HG02973 (cell line): ENCODE measurements around the gene ADGRE3.

ENCODE experiments used
- ATAC-seq: cut with Tn5 transposase; IDR thresholded peaks from one replicate; pipeline ENCODE4 v1.9.1; 2021; ENCODE audit warnings: moderate library complexity; ENCODE audit not compliant: unreplicated experiment

The ADGRE3 gene, protein sequence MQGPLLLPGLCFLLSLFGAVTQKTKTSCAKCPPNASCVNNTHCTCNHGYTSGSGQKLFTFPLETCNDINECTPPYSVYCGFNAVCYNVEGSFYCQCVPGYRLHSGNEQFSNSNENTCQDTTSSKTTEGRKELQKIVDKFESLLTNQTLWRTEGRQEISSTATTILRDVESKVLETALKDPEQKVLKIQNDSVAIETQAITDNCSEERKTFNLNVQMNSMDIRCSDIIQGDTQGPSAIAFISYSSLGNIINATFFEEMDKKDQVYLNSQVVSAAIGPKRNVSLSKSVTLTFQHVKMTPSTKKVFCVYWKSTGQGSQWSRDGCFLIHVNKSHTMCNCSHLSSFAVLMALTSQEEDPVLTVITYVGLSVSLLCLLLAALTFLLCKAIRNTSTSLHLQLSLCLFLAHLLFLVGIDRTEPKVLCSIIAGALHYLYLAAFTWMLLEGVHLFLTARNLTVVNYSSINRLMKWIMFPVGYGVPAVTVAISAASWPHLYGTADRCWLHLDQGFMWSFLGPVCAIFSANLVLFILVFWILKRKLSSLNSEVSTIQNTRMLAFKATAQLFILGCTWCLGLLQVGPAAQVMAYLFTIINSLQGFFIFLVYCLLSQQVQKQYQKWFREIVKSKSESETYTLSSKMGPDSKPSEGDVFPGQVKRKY

DNA sequence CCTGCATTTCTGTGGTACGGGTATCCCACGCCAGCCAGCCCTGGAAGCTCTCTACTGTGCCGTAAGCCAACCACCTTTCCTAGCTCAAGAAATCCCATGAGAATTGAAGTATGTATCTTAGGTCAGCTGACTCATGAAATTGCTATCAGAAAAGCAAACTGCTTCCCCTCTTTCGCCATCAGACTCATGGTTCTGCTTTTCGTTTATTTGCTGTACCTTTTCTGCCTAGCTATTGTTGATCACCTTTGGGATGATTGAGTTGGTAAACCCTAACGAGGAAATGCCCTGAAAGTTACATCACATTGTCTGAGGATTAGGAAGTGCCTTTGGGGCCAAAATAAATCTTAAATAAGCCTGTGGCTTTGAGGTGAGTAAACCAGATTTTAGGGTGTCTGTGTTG, at the start of gene ADGRE3:
TSS of gene ADGRE3 (minus strand) at position 81 of the 400 bp plus-strand sequence. CDS start at position 7, 74 bp downstream.
- no peak for ATAC-seq

DNA sequence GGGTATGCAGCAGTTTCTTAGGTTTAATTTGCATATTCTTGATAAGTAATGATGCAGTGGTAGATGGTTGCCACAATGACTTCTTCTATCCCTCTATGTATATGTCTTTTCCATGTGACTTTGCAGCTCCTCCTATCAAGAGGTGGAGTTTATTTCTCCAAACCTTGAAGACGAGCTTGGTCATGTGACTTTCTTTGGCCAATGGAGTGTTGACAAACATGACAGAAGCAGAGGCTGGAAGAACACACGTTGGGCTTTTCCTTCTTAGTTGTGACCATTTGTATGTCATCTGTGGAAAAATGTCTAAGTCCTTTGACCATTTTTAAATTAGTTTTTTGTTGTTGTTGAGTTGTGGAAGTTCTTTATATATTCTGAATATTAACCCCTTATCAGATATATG, 47.5 kb upstream of the ADGRE3 start:
- ATAC-seq: no peak

DNA sequence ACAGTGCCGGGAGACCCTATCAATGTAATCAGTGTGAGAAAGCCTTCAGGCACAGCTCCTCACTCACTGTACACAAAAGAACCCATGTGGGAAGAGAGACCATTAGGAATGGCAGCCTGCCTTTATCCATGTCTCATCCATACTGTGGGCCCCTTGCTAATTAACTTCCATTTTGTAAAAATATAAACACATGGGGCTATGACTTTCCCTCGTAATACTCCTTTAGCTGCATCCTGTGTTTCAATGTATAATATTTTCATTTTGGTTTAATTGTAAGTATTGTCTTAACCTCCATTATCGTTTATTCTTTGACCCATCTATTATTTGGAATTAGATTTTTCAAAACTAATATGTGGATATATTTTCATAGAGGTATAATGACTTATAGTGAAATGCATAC, 44.5 kb upstream of the ADGRE3 start:
- no peak for ATAC-seq

DNA sequence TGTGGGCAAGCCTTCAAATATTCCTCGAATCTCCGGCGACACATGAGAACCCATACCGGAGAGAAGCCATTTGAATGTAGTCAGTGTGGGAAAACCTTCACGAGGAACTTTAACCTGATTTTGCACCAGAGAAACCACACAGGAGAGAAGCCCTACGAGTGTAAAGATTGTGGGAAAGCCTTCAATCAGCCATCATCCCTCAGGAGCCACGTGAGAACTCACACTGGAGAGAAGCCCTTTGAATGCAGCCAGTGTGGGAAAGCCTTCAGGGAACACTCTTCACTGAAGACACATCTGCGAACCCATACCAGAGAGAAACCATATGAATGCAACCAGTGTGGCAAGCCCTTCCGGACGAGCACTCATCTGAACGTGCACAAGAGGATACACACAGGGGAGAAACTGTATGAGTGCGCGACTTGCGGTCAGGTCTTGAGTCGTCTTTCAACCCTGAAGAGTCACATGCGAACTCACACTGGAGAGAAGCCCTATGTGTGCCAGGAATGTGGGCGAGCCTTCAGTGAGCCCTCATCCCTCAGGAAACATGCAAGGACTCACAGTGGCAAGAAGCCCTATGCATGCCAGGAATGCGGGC, 44.0 kb upstream of the ADGRE3 start:
- ATAC-seq: no peak

DNA sequence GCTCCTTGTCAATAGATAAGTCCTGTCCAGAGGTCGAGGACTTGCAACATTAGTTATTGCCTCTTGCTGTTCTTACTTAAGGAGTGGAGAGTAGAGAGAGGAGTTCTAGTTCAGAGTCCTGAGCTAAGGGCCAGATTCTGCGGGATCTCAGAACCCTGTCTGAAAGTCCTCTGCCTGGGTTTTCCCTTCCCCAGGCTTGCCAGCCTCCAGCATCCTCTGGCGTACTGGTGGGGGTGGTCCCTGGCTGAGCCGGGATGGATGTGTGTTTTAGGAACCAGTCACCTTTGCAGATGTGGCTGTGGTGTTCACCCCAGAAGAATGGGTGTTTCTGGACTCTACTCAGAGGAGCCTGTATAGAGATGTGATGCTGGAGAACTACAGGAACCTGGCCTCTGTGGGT, 41.2 kb upstream of the ADGRE3 start:
- ATAC-seq: no peak

DNA sequence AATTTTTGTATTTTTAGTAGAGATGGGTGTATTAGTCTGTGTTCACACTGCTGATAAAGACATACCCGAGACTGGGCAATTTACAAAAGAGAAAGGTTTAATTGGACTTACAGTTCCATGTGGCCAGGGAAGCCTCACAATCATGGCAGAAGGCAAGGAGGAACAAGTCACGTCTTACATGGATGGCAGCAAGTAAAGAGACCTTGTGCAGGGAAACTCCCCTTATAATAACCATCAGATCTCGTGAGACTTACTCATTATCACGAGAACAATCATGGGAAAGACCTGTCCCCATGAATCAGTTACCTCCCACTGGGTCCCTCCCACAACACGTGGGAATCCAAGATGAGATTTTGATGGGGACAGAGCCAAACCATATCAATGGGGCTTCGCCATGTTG, 29.8 kb upstream of the ADGRE3 start:
- ATAC-seq: no peak

DNA sequence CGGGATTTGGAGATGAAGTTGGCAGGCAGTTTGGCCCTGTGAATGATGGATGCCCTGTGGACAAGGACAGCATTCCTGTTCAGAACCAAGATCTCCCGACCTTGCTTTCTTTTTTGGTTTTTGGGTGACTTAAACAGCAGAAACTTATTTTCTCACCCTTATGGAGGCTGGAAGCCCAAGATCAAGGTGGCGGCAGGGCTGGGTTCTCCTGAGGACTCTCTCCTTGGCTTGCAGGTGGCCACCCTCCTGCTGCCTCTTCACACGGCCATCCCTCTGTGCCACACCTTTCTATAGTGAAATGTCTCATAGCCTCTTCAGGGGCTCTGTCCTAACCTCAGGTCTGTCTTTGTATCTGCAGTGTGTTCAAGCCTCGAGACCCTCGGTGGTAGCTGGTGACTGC, 29.2 kb upstream of the ADGRE3 start:
- no peak for ATAC-seq

DNA sequence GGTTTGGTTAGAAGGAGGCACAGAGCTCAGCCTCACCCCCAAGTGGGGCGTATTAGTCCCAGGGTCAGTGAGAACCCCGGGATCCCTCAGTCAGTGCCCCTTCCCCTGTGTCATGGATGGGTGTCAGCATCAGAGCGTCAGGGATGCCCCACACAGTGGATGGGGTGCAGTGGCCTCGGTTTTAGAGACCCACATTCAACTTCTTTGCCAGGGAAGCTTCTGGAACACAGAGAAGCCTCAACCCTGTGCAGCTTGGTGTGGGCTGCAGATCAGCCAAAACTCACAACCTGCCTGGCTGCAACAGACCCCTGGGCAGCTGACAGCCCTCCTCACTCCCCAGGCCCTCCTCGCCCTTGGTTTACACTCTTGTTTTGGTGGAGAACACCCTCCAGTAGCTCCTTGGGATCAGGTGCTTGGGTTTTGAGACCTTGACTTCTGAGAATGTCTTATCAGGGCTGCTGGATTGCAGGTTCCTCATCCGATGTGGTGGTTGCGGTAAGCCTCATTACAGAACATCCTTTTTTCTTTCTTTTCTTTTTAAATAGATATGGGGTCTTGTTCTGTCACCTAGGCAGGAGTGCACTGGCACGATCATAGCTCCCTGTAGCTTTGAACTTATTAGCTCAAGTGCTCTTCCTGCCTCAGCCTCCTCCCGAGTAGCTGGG, 26.2 kb upstream of the ADGRE3 start:
- ATAC-seq: no peak

DNA sequence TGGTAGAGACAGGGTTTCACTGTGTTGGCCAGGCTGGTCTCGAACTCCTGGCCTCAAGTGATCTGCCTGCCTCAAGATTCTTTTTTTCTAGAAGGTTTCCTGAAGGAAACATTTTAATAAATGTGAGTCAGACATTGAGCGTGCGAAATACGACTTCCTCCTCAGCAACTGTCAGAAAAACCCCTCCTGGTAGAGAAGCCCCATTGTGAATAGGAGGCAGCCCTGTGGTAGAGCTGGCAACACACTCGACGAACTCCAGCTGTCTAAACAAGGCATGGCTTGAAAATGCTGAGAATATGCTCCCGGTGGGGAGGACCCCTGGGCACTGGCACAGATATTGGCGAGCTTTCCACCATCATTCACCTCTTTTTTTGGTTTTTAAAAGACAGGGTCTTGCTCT, 25.0 kb upstream of the ADGRE3 start:
- no peak for ATAC-seq

DNA sequence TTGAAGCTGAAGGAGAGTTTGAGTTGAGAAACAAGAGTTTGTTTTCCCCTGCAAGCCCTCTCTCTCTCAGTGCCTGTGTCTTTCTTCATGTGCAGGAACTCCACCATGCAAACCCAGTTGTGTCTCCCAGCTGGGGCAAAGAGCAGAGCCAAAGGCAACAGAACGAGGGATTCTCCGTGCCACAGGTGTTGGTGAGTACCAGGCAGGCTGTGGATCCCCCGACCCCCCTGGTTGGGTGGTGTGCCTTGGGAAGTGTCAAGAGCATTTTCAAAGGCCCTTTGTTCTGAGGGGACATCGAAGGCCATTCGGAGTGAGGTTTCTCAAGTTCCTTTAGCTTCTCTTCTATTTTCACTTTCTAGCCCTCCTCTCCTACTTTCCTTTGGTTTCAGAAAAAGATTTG, 20.8 kb upstream of the ADGRE3 start:
- ATAC-seq: no peak

DNA sequence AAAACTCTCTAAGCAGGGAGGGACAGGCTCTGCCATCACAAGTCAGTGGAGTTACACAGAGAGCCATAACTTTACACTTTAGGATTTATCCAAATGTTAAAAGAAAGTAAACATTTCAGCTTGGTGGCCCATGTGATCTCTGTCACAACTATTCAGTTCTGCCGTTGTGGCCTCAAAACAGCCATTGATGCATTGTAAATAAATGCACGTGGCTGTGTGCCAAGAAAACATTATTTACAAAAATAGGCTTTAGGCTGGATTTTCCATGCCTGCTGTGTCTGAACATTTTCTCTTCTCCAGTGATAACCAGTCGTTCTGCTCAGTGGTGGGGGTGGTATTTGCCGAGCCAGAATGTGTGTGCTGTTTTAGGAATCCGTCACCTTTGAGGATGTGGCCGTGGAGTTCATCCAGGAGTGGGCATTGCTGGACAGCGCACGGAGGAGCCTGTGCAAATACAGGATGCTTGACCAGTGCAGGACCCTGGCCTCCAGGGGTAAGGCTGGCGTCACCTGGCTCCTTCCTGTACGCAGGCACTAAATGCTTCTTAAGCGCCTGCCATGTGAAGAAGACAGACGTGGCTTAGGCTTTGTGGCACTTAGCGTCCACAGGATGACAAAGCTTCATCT, 20.1 kb upstream of the ADGRE3 start:
- ATAC-seq: no peak

DNA sequence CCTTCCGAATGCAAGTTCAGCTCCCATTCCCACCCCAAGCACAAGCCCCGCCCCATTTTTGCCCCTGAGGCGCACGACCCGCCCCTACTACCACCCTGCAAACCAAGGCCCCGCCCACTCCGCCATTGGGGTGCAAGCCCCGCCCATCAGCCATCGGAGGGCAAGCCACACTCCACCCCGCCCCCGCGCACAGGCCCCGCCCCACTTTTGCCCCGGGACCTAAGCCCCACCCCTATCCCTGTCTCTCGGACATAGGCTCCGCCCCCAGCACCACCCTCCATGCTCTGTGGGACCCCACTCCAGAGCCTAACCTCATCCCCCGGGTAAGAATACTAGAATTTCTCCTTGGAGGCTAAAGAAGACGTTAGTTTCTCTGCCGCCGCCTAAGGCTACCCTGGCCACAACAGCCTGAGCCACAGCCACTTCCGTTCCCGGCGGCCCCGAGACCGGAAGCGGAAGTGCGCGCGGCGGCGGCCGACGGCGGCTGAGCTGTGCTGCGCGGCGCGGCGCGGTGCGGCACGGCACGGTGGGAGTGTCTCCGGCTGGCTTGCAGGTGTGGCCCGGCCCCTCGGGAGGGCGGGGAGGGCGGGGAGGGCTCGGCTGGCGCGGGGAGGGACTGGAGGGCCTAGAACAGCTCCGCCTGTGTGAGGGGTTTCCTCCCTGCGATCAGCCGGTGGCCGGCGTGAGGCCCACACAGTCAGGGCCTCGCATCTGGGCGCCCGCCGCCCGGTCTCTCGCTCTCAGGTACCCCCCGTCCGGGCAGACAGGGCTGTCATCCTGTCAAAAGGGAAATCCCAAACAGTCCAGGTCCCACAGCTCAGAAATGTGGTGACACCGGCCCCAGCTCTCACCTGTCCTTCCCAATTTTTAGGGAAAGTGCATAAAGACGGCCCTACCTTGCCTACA, 15.2 kb upstream of the ADGRE3 start, which contains the start of gene ZNF333:
TSS of gene ZNF333 (plus strand) at position 451 of the 906 bp plus-strand sequence. CDS start 3,444 bp downstream, outside the sequence.
- ATAC-seq: peak; percentile 87

DNA sequence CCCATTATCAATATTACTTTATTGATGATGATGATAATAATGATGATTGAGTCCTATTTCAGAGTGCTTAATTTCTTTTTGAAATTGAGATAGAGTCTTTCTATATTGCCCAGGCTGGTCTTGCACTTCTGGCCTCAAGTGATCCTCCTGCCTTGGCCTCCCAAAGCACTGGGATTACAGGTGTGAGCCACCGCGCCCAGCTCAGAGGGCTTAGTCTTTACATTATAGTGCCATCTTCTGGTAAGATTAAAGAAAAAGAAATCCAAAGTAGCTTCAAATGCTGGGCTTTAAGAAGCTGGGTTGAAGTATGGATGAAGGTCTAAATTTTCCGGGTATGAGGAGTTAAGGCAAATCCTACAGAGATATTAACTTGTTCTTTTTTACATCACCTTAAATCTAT, 11.8 kb upstream of the ADGRE3 start:
- ATAC-seq: no peak

DNA sequence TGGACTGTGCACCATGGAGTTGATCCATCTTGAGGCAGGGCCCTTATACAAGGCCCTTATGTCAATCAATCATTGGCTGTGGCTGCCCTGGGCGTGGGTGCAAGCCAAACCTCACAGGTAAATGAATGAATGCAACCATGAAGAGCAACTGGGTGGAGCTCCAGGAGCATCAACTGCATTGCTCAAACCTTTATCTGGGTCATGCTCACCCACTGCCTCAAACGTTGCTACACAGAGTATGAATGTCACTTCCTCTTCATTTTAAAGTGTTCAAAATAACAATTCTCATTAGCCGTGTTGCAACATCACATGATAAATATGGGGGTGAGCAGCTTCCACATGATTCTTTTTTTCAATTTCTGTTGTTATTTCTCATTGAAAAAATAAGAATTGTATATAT, 8.8 kb upstream of the ADGRE3 start:
- ATAC-seq: no peak

DNA sequence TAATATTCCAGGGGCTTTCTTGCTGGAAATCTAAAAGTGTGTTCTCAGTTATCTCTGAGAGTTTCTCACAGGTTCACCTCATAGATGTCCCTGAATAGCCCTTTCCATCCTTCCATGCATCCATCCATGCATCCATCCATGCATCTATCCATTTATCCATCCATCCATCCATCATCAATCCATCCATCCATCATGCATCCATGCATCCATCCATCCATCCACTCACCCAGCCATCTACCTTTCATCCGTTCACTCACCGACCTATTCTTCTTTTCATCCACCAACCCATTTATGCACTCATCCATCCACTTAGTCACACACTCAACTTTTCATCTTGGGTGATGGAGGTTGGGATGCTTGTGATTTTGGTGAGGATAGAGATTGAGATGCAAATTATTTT, 7.4 kb upstream of the ADGRE3 start:
- ATAC-seq: no peak

DNA sequence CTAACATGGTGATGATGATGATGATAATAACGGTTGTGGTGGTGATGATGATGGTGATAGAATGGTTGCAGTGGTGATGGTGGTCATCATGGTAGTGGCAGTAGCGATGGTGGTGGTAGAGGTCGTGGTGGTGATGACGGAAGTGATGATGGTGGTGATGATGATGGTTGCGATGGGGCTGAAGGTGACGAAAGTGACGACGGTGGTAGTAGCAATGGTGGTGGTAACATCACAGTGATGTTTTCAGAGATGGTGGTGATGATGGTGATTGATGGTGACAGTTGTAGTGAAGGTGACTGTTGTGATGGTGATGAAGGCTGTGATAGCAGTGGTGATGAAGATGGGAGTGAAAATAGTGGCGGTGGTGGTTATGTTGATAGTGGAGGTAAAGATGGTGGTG, 3.6 kb upstream of the ADGRE3 start:
- no peak for ATAC-seq

DNA sequence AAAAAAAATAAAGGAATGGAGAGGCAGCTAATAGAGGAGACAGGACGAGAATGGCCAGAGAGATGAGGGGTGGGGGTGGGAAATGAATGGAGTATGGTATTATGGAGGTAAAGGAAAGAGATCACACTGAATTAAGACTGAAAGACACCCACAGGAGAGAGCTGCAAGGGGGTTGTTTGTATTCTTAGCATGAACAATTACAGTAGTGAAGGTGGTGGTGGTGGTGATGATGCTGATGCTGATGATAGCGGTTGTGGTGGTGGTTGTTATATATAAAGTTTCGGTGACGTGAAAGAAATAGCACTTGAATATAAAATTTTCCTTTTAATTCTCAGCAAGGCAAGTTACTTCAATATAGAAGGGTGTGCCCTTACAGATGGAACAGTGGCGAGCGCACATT, 2.8 kb upstream of the ADGRE3 start:
- ATAC-seq: no peak

DNA sequence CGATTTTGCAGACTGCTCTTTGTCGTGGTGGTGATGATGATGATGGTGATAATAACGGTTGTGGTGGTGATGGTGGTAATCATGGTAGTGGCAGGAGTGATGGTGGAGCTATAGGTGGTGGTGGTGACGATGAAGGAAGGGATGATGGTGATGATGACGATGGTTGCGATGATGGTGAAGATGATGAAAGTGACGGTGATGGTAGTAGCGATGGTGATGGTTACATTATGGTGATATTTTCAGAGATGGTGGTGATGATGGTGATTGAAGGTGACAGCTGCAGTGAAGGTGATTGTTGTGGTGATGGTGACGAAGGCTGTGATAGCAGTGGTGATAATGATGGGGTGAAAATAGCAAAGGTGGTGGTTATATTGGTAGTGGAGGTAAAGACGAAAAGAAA, 2.1 kb upstream of the ADGRE3 start:
- ATAC-seq: no peak

DNA sequence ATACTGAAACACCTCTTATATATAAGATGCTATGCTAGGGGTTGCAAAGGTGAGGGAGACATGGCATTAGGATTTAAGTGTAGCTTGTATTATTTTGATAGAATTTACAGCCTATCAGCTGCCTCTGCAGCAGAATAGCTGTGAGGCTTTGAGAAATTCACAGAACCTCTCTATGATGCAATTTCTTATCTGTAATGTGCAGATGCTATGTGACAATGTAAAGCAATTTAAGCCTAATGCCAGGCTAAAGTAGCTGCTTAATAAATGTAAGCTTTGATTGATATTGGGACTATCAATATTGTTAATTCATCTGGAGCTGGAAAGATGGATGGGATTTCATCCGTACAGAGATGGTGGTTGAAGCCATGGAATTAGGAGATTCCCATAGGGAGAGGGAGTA, 1.6 kb downstream of the ADGRE3 start:
- no peak for ATAC-seq
